AG04449 (cell line): ENCODE results near the gene AHI1.
A peak's percentile ranks its signal among the peaks of the same experiment; 100 is the strongest.

Experiments used
- CTCF ChIA-PET: fragments of 350-600 bp; formaldehyde crosslinking; extraction: SDS; loops from one replicate; lab custom pipeline; 2021; ENCODE audit warnings: antibody characterized with exemption; lab: Yijun Ruan, JAX
- POLR2A ChIA-PET: fragments of 400-600, 350-600 bp; formaldehyde crosslinking; extraction: SDS; loops from one replicate; lab custom pipeline; 2020; ENCODE audit warnings: antibody characterized with exemption, inconsistent platforms; lab: Yijun Ruan, JAX
- DNase-seq: peaks from one replicate; pipeline ENCODE4 v3.0.0-alpha.2; 2010; ENCODE audit warnings: low read depth, low spot score
- H3K4me3 ChIP-seq: 2 replicates; pipeline ENCODE4 v1.5.1; 2011; ENCODE audit warnings: low read depth, mild to moderate bottlenecking, control low read depth, low read length
- TF ChIP-seq, protein P1 (sequence below): IDR thresholded peaks from one replicate; pipeline ENCODE4 v1.5.1; 2011; ENCODE audit warnings: mild to moderate bottlenecking, moderate library complexity, low read length, control low read depth, inconsistent platforms; ENCODE audit not compliant: insufficient read depth; ENCODE audit errors: missing control alignments

Gene AHI1

GRCh38 chr6:135535989-135536414 lies 38.5 kb upstream of the AHI1 start:
- POLR2A ChIA-PET: interaction anchor here (0.5 kb wide), 1 partner anchor 316 kb away, joined by 3 read pairs; no protein-coding TSS in a partner anchor
- no peak overlapping the region for H3K4me3 ChIP-seq
- TF ChIP-seq, protein P1, sequence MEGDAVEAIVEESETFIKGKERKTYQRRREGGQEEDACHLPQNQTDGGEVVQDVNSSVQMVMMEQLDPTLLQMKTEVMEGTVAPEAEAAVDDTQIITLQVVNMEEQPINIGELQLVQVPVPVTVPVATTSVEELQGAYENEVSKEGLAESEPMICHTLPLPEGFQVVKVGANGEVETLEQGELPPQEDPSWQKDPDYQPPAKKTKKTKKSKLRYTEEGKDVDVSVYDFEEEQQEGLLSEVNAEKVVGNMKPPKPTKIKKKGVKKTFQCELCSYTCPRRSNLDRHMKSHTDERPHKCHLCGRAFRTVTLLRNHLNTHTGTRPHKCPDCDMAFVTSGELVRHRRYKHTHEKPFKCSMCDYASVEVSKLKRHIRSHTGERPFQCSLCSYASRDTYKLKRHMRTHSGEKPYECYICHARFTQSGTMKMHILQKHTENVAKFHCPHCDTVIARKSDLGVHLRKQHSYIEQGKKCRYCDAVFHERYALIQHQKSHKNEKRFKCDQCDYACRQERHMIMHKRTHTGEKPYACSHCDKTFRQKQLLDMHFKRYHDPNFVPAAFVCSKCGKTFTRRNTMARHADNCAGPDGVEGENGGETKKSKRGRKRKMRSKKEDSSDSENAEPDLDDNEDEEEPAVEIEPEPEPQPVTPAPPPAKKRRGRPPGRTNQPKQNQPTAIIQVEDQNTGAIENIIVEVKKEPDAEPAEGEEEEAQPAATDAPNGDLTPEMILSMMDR: peak; percentile 31
- DNase-seq: peak; percentile 88
- CTCF ChIA-PET: interaction anchor here (0.7 to 4.3 kb wide), 51 partner anchors 8 to 782 kb away, joined by 3 to 75 read pairs (median 3); partner anchors contain the start of gene PDE7B

- ChIA-PET POLR2A (no interaction called here), CTCF (interaction anchor here (0.6 to 4.3 kb wide), 30 partner anchors 8 to 699 kb away, joined by 3 to 75 read pairs (median 4); partner anchors contain the start of gene PDE7B)
These were observed 37.3 kb upstream of the AHI1 start for GRCh38 chr6:135534773-135535380.

GRCh38 chr6:135532559-135532958 lies 35.0 kb upstream of the AHI1 start:
- no peak for DNase-seq
- TF ChIP-seq, protein P1: no peak
- no peak overlapping the region for H3K4me3 ChIP-seq
- POLR2A ChIA-PET: no interaction called here
- CTCF ChIA-PET: interaction anchor here (1.1 to 4.3 kb wide), 2 partner anchors 406 to 695 kb away, joined by 3 to 75 read pairs; no protein-coding TSS in a partner anchor

More at GRCh38 chr6:135534773-135535380, 37.3 kb upstream of the AHI1 start:
- no peak overlapping the region for H3K4me3 ChIP-seq
- TF ChIP-seq, protein P1: no peak
- no peak for DNase-seq

GRCh38 chr6:135531954-135532490 lies 34.5 kb upstream of the AHI1 start:
- ChIA-PET CTCF (interaction anchor here (2.2 kb wide), 1 partner anchor 695 kb away, joined by 9 read pairs; no protein-coding TSS in a partner anchor), POLR2A (no interaction called here)
- DNase-seq: no peak
- TF ChIP-seq, protein P1: no peak
- no peak overlapping the region for H3K4me3 ChIP-seq

DNA sequence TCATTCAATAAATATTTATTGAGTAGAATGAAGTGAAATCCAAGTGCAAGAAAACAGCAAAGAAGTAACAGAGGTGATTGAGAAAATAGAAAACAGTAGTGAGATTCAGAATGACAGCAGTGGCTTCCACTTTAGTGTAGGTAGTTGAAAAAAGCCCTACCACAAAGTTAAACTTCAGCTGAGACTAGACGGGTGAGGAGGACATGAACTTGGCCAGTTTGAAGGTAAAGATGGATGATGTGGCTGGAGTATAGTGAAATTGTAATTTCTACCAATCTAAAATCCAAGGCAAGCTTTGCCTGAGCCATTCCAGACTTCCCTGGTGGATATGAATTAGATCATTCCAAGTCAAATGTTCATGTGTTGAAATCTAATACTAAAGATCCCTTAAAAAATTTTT lies 32.6 kb upstream of the AHI1 start:
- H3K4me3 ChIP-seq: no peak overlapping the region
- DNase-seq: no peak
- TF ChIP-seq, protein P1: no peak
- POLR2A ChIA-PET: no interaction called here
- CTCF ChIA-PET: interaction anchor here (2.2 kb wide), 1 partner anchor 697 kb away, joined by 9 read pairs; no protein-coding TSS in a partner anchor

DNA sequence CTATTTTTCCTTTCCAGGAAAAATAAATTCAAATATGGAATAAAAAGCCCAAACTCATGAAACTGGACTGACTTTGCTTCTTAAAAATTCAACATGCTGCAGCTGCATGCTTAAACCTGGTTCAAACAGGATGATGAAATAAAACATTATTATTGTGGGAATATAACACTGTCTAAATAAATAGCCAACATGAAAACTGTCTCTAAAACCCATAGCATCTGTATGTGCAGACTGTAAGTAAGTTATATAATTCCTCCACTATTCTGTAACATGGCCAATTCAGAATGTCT lies 30.4 kb upstream of the AHI1 start:
- H3K4me3 ChIP-seq: no peak overlapping the region
- CTCF ChIA-PET: interaction anchor here (1.8 kb wide), 1 partner anchor 698 kb away, joined by 7 read pairs; no protein-coding TSS in a partner anchor
- TF ChIP-seq, protein P1: no peak
- DNase-seq: no peak
- POLR2A ChIA-PET: no interaction called here
